GM12878 (cell line): ENCODE measurements around the gene HSD11B1.

Experiments used
- CHD4 ChIP-seq: fragments of 200-600 bp; sonication (generic); IDR thresholded peaks from 2 replicates; pipeline ENCODE4 v1.6.1; 2016; ENCODE audit warnings: mild to moderate bottlenecking
- NR2C2 ChIP-seq: IDR thresholded peaks from 2 replicates; pipeline ENCODE4 v1.6.1; 2011; ENCODE audit warnings: borderline replicate concordance, low read depth; ENCODE audit not compliant: control insufficient read depth, insufficient read length
- ZNF384 ChIP-seq: IDR thresholded peaks from 2 replicates; pipeline ENCODE4 v1.6.1; 2012; ENCODE audit warnings: low read depth, mild to moderate bottlenecking, low read length, improper control_type of control experiment, borderline replicate concordance
- TF ChIP-seq, protein P1 (sequence below), 3 experiments: IDR thresholded peaks in 2 of 3; conservative IDR thresholded peaks in 1 of 3; 2 replicates each; pipeline ENCODE4 v1.5.1; 2011; ENCODE audit warnings: low read depth in 3 of 3, low read length in 3 of 3, mild to moderate bottlenecking in 3 of 3, control low read depth in 2 of 3, moderate library complexity in 2 of 3, inconsistent platforms in 1 of 3, mixed read lengths in 1 of 3; ENCODE audit not compliant: control insufficient read depth in 2 of 3, insufficient read depth in 1 of 3; ENCODE audit errors: extremely low read depth in 1 of 3

DNA sequence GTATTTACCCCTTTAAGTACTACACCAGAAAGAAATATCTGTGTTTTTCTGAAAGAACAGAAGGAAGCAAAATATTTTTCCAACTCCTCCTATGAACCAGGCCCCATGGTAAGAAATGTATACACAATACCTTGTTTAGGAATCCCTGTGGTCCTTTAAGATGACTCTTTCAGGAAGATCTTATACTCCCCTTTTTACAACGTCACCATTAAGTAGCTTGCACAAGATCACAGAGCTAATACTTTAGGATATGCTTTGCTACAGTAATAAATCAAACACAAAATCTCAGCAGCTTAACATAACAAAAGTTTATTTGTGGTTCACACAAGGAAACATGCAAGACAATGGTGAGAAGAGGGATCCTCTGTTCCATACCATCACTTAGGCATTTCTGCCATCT, 43.6 kb upstream of the HSD11B1 start:
- no peak for TF ChIP-seq NR2C2
- TF ChIP-seq, protein P1, sequence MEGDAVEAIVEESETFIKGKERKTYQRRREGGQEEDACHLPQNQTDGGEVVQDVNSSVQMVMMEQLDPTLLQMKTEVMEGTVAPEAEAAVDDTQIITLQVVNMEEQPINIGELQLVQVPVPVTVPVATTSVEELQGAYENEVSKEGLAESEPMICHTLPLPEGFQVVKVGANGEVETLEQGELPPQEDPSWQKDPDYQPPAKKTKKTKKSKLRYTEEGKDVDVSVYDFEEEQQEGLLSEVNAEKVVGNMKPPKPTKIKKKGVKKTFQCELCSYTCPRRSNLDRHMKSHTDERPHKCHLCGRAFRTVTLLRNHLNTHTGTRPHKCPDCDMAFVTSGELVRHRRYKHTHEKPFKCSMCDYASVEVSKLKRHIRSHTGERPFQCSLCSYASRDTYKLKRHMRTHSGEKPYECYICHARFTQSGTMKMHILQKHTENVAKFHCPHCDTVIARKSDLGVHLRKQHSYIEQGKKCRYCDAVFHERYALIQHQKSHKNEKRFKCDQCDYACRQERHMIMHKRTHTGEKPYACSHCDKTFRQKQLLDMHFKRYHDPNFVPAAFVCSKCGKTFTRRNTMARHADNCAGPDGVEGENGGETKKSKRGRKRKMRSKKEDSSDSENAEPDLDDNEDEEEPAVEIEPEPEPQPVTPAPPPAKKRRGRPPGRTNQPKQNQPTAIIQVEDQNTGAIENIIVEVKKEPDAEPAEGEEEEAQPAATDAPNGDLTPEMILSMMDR (IDR thresholded peaks at IDR 0.05 in 2 of 3, conservative IDR thresholded peaks at IDR 0.05 in 1 of 3; ENCODE audit: control insufficient read depth in 2 of 3, extremely low read depth in 1 of 3, insufficient read depth in 1 of 3, low read depth in 3 of 3, low read length in 3 of 3): no peak
- TF ChIP-seq ZNF384: no peak
- TF ChIP-seq CHD4: no peak
